ES-I3 (cell line): ENCODE results near the gene LMF1.
A peak's percentile ranks its signal among the peaks of the same experiment; 100 is the strongest.

Experiments
- H3K36me3 ChIP-seq: 2 replicates; pipeline ENCODE4 v1.6.1; 2013; ENCODE audit warnings: mild to moderate bottlenecking, low read length, control low read depth, moderate library complexity; ENCODE audit not compliant: insufficient read depth
- H3K4me1 ChIP-seq: 2 replicates; pipeline ENCODE4 v1.6.1; 2013; ENCODE audit warnings: mild to moderate bottlenecking, control low read depth, low read length; ENCODE audit not compliant: insufficient read depth
- H3K9ac ChIP-seq: 2 replicates; pipeline ENCODE4 v1.6.1; 2013; ENCODE audit warnings: low read depth, mild to moderate bottlenecking, low read length, moderate library complexity
- H3K9me3 ChIP-seq: 2 replicates; pipeline ENCODE4 v1.6.1; 2013; ENCODE audit warnings: mild to moderate bottlenecking, low read length, moderate library complexity; ENCODE audit not compliant: control insufficient read depth, insufficient read depth

The LMF1 gene

DNA sequence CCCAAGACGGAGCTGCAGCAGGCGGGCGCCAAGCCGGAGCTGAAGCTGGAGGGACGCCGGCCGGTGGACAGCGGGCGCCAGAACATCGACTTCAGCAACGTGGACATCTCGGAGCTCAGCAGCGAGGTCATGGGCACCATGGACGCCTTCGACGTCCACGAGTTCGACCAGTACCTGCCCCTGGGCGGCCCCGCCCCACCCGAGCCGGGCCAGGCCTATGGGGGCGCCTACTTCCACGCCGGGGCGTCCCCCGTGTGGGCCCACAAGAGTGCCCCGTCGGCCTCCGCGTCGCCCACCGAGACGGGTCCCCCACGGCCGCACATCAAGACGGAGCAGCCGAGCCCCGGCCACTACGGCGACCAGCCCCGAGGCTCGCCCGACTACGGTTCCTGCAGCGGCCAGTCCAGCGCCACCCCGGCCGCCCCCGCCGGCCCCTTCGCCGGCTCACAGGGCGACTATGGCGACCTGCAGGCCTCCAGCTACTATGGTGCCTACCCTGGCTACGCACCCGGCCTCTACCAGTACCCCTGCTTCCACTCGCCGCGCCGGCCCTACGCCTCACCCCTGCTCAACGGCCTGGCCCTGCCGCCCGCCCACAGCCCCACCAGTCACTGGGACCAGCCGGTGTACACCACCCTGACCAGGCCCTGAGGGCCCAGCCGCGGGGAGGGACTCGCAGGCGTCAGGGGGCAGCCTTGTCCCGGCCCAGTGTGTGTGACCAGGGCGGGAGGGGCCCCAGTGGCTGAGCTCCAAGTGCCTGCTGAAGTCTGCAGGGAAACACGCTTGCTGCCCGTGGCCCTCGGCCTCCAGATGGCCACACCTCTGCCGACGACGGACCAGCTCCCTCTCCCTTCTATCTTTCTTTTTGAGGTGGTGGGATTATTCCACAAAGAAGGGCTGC lies 14.2 kb upstream of the LMF1 start:
- H3K9me3 ChIP-seq, result no peaks in the 10 kb centered on the region
- H3K9ac ChIP-seq, result no peak overlapping the region
- no peaks in the 10 kb centered on the region; the same call in 1 of the 2 replicates for H3K4me1 ChIP-seq
- no peaks in the 10 kb centered on the region for H3K36me3 ChIP-seq

DNA sequence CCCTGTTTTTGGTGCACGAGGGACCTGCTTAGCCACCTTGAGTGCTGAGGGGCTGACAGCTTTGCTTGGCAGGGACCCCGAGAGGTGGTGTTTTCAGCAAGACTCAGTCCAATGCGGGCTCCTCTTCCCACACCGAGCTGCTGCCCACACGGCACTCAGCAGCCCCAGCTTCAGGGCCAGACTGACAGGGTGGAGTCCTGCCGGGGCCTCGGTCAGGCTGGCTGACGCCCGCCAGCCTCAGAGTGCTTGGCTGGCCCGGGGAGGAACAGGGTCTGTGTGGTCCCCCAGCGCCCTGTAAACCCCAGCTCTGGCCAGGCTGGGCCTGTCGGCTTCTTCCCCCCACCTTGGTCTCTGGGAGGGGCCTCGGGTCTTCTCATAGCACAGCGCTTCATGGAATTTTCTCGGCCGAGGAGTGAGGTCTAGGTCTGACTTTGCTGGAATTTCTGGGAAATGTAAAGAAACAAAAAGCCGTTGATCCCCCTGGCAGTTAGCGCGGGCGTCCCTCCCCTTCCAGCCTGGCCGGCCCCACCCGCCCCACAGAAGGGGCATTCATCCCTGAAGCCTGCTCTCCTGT lies 13.4 kb upstream of the LMF1 start:
- Histone ChIP-seq H3K9me3 (no peaks in the 10 kb centered on the region), H3K9ac (no peak overlapping the region), H3K4me1 (no peaks in the 10 kb centered on the region; the same call in 1 of the 2 replicates), H3K36me3 (no peaks in the 10 kb centered on the region)

DNA sequence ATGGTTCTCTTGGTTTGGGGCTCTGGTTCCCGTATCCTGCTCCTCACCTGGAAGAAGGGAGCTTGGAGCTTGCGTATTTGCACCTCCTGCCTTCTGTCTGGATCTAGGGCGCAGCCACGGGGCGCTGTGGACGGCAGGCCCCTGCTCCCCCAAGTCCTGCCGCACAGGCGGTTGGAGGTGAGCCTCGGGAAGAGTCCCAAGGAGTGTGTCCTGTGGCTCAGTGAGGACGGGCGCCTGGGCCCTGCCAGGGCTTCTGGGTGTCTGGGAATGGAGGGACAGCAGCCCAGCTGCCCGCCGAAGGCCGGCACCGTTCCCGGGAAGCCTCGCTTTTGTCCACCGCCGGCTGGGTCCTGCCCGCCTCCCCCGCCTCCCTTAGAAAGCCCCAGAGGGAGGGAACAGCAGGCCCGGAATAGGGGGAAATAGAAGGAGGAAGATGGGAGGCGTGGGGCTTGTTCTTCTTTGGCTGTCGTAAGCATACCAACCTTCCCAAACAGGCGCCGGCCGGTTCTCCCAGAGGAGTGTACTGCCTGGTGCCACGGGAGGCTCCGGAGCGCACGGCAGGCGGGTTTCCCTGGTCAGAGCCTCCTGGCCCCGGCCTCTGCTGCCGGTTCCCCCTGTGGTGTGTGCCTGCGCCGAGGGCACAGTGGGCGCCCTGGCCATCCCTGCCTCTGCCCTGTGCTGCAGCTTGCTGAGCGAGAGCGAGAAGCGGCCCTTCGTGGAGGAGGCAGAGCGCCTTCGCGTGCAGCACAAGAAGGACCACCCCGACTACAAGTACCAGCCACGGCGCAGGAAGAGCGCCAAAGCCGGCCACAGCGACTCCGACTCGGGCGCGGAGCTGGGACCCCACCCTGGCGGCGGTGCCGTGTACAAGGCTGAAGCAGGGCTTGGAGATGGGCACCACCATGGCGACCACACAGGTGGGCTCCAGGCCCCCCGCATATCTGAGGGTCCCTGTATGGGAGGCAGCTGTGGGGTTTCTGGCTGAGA lies 12.6 kb upstream of the LMF1 start:
- Histone ChIP-seq H3K9me3 (no peaks in the 10 kb centered on the region), H3K9ac (peak overlapping the region; percentile 60; the same call in 1 of the 2 replicates), H3K36me3 (no peaks in the 10 kb centered on the region), H3K4me1 (no peaks in the 10 kb centered on the region; the same call in 1 of the 2 replicates)

DNA sequence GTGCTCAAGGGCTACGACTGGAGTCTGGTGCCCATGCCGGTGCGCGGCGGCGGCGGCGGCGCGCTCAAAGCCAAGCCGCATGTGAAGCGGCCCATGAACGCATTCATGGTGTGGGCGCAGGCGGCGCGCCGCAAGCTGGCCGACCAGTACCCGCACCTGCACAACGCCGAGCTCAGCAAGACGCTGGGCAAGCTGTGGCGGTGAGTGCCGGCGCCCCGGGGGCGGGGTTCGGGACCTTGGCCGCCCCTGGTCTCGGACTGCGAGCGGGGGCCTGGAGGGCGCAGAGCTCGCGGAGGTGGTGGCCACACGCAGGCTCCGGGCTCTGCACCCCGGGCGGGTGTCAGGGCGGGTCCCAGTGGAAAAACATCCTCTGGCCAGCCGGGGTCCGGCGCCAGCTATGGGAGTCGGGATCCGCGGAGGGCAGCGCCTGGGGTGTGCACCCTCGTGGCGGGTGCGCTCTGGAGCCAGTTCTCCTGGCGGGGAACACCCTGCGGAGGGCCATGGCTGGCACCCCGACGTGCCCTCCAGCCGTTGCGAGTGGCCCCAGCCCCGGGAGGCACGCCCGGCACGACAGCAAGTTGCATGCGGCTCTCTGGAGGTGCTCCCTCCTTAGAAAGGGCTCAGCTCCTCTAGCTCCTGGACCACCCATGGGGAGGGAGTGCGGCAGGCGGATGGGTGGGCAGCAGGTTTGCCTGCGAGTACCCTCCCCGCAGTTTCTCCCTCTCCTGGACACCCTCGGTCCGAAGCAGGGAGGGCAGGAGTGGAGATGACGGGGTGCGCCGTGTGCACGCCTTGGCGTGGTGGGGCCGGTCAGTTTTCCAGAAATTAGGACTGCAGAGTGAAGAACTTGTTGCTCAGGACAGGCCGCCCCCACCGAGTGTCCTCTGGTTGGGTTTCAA lies 11.6 kb upstream of the LMF1 start:
- H3K36me3 ChIP-seq, result no peaks in the 10 kb centered on the region
- H3K9ac ChIP-seq, result peak overlapping the region; percentile 60
- H3K9me3 ChIP-seq, result no peaks in the 10 kb centered on the region
- no peaks in the 10 kb centered on the region; the same call in 1 of the 2 replicates for H3K4me1 ChIP-seq

DNA sequence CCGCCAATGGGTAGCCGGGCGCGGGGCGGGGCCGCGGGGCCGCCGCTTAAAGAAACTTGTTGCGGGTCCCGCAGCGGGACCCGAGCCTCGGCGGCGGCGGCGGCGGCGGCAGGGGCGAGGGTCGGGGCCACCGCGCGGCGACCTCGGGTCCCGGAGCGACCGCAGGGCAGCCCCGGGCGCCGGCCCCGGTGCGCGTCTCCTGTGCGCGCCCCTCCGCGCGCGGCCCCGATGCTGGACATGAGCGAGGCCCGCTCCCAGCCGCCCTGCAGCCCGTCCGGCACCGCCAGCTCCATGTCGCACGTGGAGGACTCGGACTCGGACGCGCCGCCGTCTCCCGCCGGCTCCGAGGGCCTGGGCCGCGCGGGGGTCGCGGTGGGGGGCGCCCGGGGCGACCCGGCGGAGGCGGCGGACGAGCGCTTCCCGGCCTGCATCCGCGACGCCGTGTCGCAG lies 10.9 kb upstream of the LMF1 start, which contains the start of gene SOX8:
Gene SOX8, plus strand, starts transcription at position 76 of the 450 bp plus-strand sequence. Its CDS starts 153 bp downstream, at position 229.
- H3K36me3 ChIP-seq, result no peaks in the 10 kb centered on the region
- no peaks in the 10 kb centered on the region; the same call in 1 of the 2 replicates for H3K4me1 ChIP-seq
- H3K9me3 ChIP-seq, result no peaks in the 10 kb centered on the region
- peak within 1 kb of the TSS; percentile 62 for H3K9ac ChIP-seq

DNA sequence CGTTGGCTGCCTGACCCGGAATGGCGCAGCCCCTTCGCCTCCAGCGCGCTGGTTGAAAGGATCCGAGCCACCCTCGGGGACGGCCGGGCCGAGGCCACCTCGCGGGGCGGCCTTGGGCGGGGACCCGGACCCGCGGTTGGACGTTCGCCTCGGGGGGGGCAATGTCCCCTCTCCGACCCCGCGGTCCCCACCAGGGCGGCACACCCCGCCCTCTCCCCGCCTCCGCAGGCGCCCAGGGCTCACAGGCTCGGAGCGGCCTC lies 9.7 kb upstream of the LMF1 start:
- Histone ChIP-seq H3K9ac (peak overlapping the region; percentile 56), H3K4me1 (no peaks in the 10 kb centered on the region; the same call in 1 of the 2 replicates), H3K36me3 (no peaks in the 10 kb centered on the region), H3K9me3 (no peaks in the 10 kb centered on the region)

DNA sequence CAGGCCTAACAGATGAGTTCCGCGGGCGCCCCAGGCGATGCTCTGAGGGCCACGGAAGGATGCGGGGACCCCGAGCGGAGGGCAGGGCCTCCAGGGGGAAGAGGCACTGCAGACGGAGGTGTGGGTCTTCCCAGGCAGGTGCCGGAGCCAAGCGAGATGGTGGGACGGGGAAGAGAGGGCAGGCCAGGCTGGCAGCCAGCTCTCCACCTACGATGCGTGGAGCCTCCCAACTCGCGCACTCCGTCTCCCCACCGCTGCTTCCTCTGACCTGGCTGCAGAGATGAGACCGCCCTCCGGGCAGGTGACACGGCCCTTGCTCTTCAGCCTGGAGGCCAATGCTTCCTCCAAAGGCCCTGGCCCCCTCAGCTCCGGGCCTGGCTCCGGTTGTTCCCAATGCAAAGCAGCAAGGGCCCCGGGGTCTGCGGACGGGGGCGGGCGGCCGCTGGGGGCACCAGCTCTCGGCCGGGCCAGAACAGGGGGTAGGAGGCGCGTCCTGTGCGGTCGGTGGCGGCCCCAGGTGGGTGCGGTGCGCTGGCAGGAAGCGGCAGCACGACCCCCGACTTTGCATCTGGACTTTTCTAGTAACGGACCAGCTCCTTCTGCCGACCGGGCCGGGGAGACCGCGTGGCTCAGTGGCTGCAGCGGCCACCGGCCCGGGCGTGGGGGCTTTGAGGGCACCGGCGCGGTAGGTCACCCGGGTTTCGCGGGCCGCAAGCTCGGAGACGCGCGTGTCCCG lies 9.2 kb upstream of the LMF1 start:
- H3K9ac ChIP-seq, result peak overlapping the region; percentile 56
- no peaks in the 10 kb centered on the region; the same call in 1 of the 2 replicates for H3K4me1 ChIP-seq
- H3K9me3 ChIP-seq, result no peaks in the 10 kb centered on the region

DNA sequence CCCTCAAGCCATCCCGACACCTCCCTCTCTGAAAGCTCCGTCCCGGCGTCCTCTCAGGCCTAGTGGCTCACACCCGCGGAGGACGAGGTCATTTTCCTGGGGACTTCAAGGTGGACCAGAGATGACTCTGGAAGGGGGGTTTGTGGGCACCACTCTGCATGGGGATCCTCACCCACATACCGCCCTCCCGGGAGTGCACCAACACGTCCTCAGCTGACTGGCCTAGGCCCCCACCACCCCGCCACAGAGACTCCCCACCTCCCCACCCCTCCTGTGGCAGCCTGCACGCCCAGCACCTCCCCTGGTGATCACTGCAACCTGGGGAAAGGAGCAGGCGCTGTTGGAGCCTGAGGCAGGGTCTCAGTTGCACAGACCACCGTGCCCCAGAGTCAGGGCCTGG lies 8.4 kb upstream of the LMF1 start:
- H3K4me1 ChIP-seq, result no peaks in the 10 kb centered on the region; the same call in 1 of the 2 replicates
- H3K9me3 ChIP-seq, result no peaks in the 10 kb centered on the region
- H3K36me3 ChIP-seq, result no peaks in the 10 kb centered on the region
- H3K9ac ChIP-seq, result no peak overlapping the region

More for the DNA sequence above, 9.2 kb upstream of the LMF1 start:
- no peaks in the 10 kb centered on the region for H3K36me3 ChIP-seq

DNA sequence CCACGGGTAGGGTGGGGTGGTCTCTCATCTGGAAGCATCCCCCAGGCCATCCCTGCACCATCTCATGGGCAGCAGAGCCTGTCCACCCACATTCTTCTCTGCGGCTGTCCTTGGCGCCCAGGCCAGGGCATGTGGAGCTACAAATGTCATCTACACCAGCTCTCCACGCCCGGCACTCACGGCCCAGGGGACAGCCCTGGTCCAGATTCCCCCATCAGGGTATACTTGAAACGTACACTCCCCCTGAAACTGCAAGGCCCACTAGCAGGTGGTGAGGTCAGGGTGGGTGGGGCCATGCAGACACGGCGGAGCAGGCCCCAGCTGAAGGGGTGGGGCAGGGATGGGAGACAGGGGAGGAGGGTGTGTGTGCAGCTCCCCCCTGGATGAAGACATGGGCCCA lies 7.6 kb upstream of the LMF1 start:
- no peak overlapping the region for H3K9ac ChIP-seq
- H3K36me3 ChIP-seq, result no peaks in the 10 kb centered on the region
- H3K9me3 ChIP-seq, result no peaks in the 10 kb centered on the region
- no peaks in the 10 kb centered on the region; the same call in 1 of the 2 replicates for H3K4me1 ChIP-seq

DNA sequence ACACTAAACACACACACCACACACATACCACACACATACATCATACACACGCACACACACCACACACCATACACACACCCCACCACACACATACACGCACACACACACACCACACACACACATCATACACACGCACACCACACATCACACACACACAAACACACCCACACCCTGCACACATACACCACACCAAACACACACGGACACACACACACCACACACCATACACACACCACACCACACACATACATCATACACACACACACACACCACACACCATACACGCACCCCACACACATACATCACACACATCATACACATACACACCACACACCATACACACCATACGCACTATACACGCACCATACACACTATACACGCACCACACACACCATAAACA lies 7.1 kb upstream of the LMF1 start:
- no peak overlapping the region for H3K9ac ChIP-seq
- H3K4me1 ChIP-seq, result no peaks in the 10 kb centered on the region; the same call in 1 of the 2 replicates
- no peaks in the 10 kb centered on the region for H3K9me3 ChIP-seq
- no peaks in the 10 kb centered on the region for H3K36me3 ChIP-seq

DNA sequence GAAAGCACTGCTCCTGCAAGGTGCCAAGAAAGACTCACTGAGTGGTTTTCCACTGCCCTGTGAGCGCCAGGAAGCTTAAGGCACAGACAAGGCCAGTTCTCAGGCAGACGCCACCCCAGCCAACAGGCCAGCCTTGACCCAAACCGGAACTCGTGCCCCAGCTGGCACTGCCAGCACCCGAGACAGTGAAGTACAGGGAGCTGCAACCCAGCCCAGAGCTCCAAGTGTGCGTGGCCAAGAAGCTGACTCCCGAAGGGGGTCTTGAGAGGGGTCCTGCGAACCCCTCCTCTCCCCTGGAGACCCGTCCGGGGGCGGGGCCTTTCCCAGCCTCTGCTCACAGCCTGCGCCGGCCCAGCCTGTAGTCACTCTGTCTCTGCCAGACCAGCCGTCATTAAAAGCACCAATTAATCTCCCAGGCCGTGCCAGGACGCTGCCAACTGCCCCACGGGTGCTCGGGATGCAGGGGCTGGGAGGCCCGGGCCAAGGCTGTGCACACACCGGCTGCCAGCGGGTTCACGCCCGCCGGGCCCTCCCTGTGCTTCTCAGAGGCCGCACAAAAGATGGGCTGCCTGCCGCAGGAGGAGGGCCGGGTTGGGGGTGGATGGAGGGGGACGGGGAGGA lies 6.4 kb upstream of the LMF1 start:
- H3K36me3 ChIP-seq, result no peaks in the 10 kb centered on the region
- no peaks in the 10 kb centered on the region for H3K9me3 ChIP-seq
- no peak overlapping the region for H3K9ac ChIP-seq
- H3K4me1 ChIP-seq, result no peaks in the 10 kb centered on the region

DNA sequence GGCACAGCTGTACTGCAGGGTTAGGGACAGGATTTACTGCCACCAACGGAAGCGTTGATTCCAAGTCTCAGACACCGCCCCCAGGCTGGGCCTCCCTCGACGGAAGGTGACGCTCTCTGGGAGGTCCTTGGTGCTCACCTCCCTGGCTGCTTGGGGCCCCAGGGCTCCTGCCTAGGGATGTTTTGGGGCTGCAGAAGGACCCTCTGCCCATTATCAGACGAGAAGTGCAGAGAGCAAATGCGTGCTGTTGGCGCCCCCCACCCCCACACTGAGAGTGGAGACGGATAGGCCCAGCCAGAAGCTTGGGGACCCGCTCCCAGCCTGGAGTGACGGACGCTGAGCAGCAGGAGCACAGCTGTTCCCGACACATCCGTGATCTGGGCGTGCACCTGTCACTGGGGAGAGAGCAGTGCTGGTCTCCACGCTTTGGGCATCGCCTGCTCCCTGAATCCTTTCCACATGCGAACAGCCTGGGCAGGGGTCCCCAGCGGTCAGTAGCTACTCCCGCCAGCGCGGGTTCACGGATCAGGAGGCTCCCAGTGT lies 5.7 kb upstream of the LMF1 start:
- Histone ChIP-seq H3K9ac (no peak overlapping the region), H3K36me3 (no peaks in the 10 kb centered on the region), H3K9me3 (no peaks in the 10 kb centered on the region), H3K4me1 (no peaks in the 10 kb centered on the region)
